ENCODE data around the gene SSRP1.

GRCh38 chr11:57357856-57358255 is 22.2 kb upstream of the SSRP1 start:
- no peak for TF ChIP-seq EZH2 (IDR thresholded peaks at IDR 0.05)
- no peak for TF ChIP-seq POLR2AphosphoS5 (IDR thresholded peaks at IDR 0.05; ENCODE audit: borderline replicate concordance, low read depth, low read length)
- TF ChIP-seq FOXP2 (optimal IDR thresholded peaks at IDR 0.05; ENCODE audit: control extremely low read depth, extremely low read length, insufficient read depth): no peak

All from SK-N-MC (cell line).